GM06990 (cell line): ENCODE results near the gene OGFOD1.
A peak's percentile ranks its signal among the peaks of the same experiment; 100 is the strongest.

Experiments used
- DNase-seq: peaks from one replicate; pipeline ENCODE4 v3.0.0-alpha.2; 2011; ENCODE audit not compliant: insufficient read length; ENCODE audit errors: extremely low read depth
- H3K27me3 ChIP-seq: replicated peaks from 2 replicates; pipeline ENCODE4 v1.6.0; 2011; ENCODE audit warnings: low read length; ENCODE audit not compliant: control insufficient read depth, insufficient read depth
- H3K36me3 ChIP-seq: 2 replicates; pipeline ENCODE4 v1.5.1; 2011; ENCODE audit warnings: low read length; ENCODE audit not compliant: control insufficient read depth, insufficient read depth
- H3K4me3 ChIP-seq: replicated peaks from 2 replicates; pipeline ENCODE4 v1.5.1; 2011; ENCODE audit warnings: low read depth, mild to moderate bottlenecking, control low read depth, low read length
- CTCF ChIP-seq: IDR thresholded peaks from 2 replicates; pipeline ENCODE4 v1.5.1; 2011; ENCODE audit warnings: low read length, control low read depth, mild to moderate bottlenecking, inconsistent platforms; ENCODE audit not compliant: insufficient read depth, poor library complexity, severe bottlenecking

OGFOD1 gene

GRCh38 chr16:56419740-56420548 is 31.4 kb upstream of the OGFOD1 start:
- Histone ChIP-seq H3K4me3 (no peak overlapping the region), H3K36me3 (no peaks in the 10 kb centered on the region), H3K27me3 (no peaks in the 10 kb centered on the region)
- DNase-seq, result no peak
- no peak for TF ChIP-seq CTCF

GRCh38 chr16:56420613-56421012 is 30.7 kb upstream of the OGFOD1 start:
- Histone ChIP-seq H3K4me3 (no peak overlapping the region), H3K36me3 (no peaks in the 10 kb centered on the region), H3K27me3 (no peaks in the 10 kb centered on the region)
- no peak for DNase-seq
- no peak for TF ChIP-seq CTCF

- no peaks in the 10 kb centered on the region for H3K36me3 ChIP-seq
- no peak overlapping the region for H3K4me3 ChIP-seq
- peak; percentile 56 for DNase-seq
- no peaks in the 10 kb centered on the region for H3K27me3 ChIP-seq
- no peak for TF ChIP-seq CTCF
Measured at GRCh38 chr16:56421313-56421712, 30.0 kb upstream of the OGFOD1 start.

GRCh38 chr16:56421976-56422669 is 29.2 kb upstream of the OGFOD1 start:
- no peak for TF ChIP-seq CTCF
- DNase-seq, result no peak
- Histone ChIP-seq H3K4me3 (peak overlapping the region; percentile 91), H3K36me3 (no peaks in the 10 kb centered on the region), H3K27me3 (no peaks in the 10 kb centered on the region)

- Histone ChIP-seq H3K36me3 (no peaks in the 10 kb centered on the region), H3K4me3 (peak overlapping the region; percentile 91), H3K27me3 (no peaks in the 10 kb centered on the region)
- no peak for DNase-seq
- TF ChIP-seq CTCF, result no peak
Measured at GRCh38 chr16:56422896-56423441, 28.4 kb upstream of the OGFOD1 start.
